Measurements from ENCODE around the gene TENM3. TPM values are rescaled to one million over a fixed set of nuclear protein-coding genes. Genes with fewer than 3 reads are reported as not detected.

The TENM3 gene
- total and polyA plus RNA-seq, 10 of the 15 experiments (the other 5 are each of a cell fraction or from before 2014, with no cell fraction given): 0.01 to 1.7 (median 0.08) TPM; not detected in 2

DNA sequence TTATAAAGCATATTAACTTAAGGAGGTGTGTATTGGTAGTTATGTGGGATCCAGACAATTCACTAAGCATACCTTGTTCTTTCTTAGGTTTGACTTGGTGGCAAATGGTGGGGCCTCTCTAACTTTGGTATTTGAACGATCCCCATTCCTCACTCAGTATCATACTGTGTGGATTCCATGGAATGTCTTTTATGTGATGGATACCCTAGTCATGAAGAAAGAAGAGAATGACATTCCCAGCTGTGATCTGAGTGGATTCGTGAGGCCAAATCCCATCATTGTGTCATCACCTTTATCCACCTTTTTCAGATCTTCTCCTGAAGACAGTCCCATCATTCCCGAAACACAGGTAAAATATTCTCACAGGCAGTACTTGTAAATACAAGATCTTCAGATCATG is 487.6 kb downstream of the TENM3 start:
- H3K79me2 ChIP-seq (ENCODE audit: control insufficient read depth, insufficient read depth, low read length): no peaks in the 10 kb centered on the region
- ChIA-PET RAD21 (ENCODE audit: unreplicated experiment) (no interaction called here), CTCF (interaction anchor here (0.7 kb wide), 1 partner anchor 20 kb away, joined by 3 read pairs; no protein-coding TSS in a partner anchor), SMC1A (ENCODE audit: uncharacterized antibody, unreplicated experiment) (no interaction called here), POLR2A (no interaction called here)
- no TSS peak for BruUV-seq (replicated peaks)
- 27% methylated on average over 3 of the region's 3 CpGs for WGBS (ENCODE audit: insufficient coverage, insufficient replicate concordance, low lambda C conversion rate, missing lambda C conversion rate)
- in situ Hi-C loops (cut with MboI): no loop called here
- DNase-seq (ENCODE audit: low read depth, low spot score) (no peak), ATAC-seq (no peak), FAIRE-seq (no peak)
- no peak overlapping the region for H3K9ac ChIP-seq (ENCODE audit: control insufficient read depth, insufficient read depth, low read length)
- H3K9me3 ChIP-seq (replicated peaks; ENCODE audit: control insufficient read depth, insufficient read depth, low read length): no peaks in the 10 kb centered on the region
- no peaks in the 10 kb centered on the region for H3K4me1 ChIP-seq (ENCODE audit: control insufficient read depth, insufficient read depth, low read length)
- H3K4me2 ChIP-seq (ENCODE audit: control insufficient read depth, insufficient read depth): no peak overlapping the region
- no peaks in the 10 kb centered on the region for H3K27me3 ChIP-seq (replicated peaks in 1 of 2; ENCODE audit: control insufficient read depth in 2 of 2, insufficient read depth in 2 of 2, low read length in 1 of 2)
- H3K36me3 ChIP-seq (ENCODE audit: control insufficient read depth in 2 of 2, insufficient read depth in 2 of 2, low read length in 1 of 2): no peaks in the 10 kb centered on the region
- H2AFZ ChIP-seq (ENCODE audit: control insufficient read depth, low read depth, low read length): no peak overlapping the region
- H3K4me3 ChIP-seq: no peak overlapping the region
- intact Hi-C loops (cut with micrococcal nuclease; ENCODE audit: unreplicated experiment): no loop called here
- H4K20me1 ChIP-seq (ENCODE audit: control insufficient read depth, insufficient read depth): no peaks in the 10 kb centered on the region
- no peak overlapping the region for H3K27ac ChIP-seq (ENCODE audit: control insufficient read depth, insufficient read depth)
- TF ChIP-seq NRF1 (conservative IDR thresholded peaks at IDR 0.05; ENCODE audit: low read depth, low read length) (no peak), SMC3 (IDR thresholded peaks at IDR 0.05; ENCODE audit: borderline replicate concordance, low read length) (no peak), SMAD5 (IDR thresholded peaks at IDR 0.05; ENCODE audit: low read depth) (no peak), SMAD1 (IDR thresholded peaks at IDR 0.05; ENCODE audit: low read depth, partially characterized antibody) (no peak), IRF4 (IDR thresholded peaks at IDR 0.05; ENCODE audit: low read depth, low read length) (no peak), SREBF2 (IDR thresholded peaks at IDR 0.05; ENCODE audit: low read length) (no peak), TAF1 (IDR thresholded peaks at IDR 0.05; ENCODE audit: borderline replicate concordance, low read depth, low read length) (no peak), YBX1 (IDR thresholded peaks at IDR 0.05) (no peak), RAD51 (IDR thresholded peaks at IDR 0.05) (no peak), NR2C1 (IDR thresholded peaks at IDR 0.05) (no peak), EZH2 (IDR thresholded peaks at IDR 0.05; ENCODE audit: borderline replicate concordance, control insufficient read depth, low read depth, low read length) (no peak), KDM1A (IDR thresholded peaks at IDR 0.05; ENCODE audit: borderline replicate concordance) (no peak), NFYA (IDR thresholded peaks at IDR 0.05; ENCODE audit: borderline replicate concordance, low read depth, low read length) (no peak), EED (IDR thresholded peaks at IDR 0.05; ENCODE audit: low read depth) (no peak), KAT2A (conservative IDR thresholded peaks at IDR 0.05; ENCODE audit: control insufficient read depth, low read depth, low read length) (no peak)
- TF ChIP-seq, protein P1, sequence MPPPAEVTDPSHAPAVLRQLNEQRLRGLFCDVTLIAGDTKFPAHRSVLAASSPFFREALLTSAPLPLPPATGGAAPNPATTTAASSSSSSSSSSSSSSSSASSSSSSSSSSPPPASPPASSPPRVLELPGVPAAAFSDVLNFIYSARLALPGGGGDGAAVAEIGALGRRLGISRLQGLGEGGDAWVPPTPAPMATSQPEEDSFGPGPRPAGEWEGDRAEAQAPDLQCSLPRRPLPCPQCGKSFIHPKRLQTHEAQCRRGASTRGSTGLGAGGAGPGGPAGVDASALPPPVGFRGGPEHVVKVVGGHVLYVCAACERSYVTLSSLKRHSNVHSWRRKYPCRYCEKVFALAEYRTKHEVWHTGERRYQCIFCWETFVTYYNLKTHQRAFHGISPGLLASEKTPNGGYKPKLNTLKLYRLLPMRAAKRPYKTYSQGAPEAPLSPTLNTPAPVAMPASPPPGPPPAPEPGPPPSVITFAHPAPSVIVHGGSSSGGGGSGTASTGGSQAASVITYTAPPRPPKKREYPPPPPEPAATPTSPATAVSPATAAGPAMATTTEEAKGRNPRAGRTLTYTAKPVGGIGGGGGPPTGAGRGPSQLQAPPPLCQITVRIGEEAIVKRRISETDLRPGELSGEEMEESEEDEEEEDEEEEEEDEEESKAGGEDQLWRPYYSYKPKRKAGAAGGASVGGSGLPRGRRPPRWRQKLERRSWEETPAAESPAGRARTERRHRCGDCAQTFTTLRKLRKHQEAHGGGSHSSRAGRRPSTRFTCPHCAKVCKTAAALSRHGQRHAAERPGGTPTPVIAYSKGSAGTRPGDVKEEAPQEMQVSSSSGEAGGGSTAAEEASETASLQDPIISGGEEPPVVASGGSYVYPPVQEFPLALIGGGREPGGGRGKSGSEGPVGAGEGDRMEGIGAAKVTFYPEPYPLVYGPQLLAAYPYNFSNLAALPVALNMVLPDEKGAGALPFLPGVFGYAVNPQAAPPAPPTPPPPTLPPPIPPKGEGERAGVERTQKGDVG (CRISPR knock-in tag; IDR thresholded peaks at IDR 0.05): no peak
- TF ChIP-seq, protein P2, sequence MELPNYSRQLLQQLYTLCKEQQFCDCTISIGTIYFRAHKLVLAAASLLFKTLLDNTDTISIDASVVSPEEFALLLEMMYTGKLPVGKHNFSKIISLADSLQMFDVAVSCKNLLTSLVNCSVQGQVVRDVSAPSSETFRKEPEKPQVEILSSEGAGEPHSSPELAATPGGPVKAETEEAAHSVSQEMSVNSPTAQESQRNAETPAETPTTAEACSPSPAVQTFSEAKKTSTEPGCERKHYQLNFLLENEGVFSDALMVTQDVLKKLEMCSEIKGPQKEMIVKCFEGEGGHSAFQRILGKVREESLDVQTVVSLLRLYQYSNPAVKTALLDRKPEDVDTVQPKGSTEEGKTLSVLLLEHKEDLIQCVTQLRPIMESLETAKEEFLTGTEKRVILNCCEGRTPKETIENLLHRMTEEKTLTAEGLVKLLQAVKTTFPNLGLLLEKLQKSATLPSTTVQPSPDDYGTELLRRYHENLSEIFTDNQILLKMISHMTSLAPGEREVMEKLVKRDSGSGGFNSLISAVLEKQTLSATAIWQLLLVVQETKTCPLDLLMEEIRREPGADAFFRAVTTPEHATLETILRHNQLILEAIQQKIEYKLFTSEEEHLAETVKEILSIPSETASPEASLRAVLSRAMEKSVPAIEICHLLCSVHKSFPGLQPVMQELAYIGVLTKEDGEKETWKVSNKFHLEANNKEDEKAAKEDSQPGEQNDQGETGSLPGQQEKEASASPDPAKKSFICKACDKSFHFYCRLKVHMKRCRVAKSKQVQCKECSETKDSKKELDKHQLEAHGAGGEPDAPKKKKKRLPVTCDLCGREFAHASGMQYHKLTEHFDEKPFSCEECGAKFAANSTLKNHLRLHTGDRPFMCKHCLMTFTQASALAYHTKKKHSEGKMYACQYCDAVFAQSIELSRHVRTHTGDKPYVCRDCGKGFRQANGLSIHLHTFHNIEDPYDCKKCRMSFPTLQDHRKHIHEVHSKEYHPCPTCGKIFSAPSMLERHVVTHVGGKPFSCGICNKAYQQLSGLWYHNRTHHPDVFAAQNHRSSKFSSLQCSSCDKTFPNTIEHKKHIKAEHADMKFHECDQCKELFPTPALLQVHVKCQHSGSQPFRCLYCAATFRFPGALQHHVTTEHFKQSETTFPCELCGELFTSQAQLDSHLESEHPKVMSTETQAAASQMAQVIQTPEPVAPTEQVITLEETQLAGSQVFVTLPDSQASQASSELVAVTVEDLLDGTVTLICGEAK (IDR thresholded peaks at IDR 0.05; ENCODE audit: borderline replicate concordance): no peak

All from GM12878 (cell line).